Activated CD4-positive, alpha-beta T cell treated with anti-CD3 and anti-CD28 coated beads, Interleukin-2, amount 10 ng/mL, durations not matched to agents 24 days and 14 days (primary cell): Measurements from ENCODE around the gene CACFD1. TPM values are rescaled to one million over a fixed set of nuclear protein-coding genes. Genes with fewer than 3 reads are reported as not detected.

ENCODE experiments used
- DNase-seq: peaks from one replicate; pipeline ENCODE4 v3.0.0; 2022
- H3K27ac Mint-ChIP-seq: one replicate; pipeline ENCODE4 v1.8.0; 2022; ENCODE audit warnings: mild to moderate bottlenecking, mixed read lengths
- H3K27me3 Mint-ChIP-seq: one replicate; pipeline ENCODE4 v1.8.0; 2022; ENCODE audit warnings: mixed read lengths
- H3K36me3 Mint-ChIP-seq: one replicate; pipeline ENCODE4 v1.8.0; 2022; ENCODE audit warnings: low read depth, mild to moderate bottlenecking, mixed read lengths
- H3K4me1 Mint-ChIP-seq: one replicate; pipeline ENCODE4 v1.8.0; 2021; ENCODE audit warnings: mixed read lengths
- H3K4me3 Mint-ChIP-seq: one replicate; pipeline ENCODE4 v1.8.0; 2022; ENCODE audit warnings: mild to moderate bottlenecking, moderate library complexity, mixed read lengths
- H3K9me3 Mint-ChIP-seq: one replicate; pipeline ENCODE4 v1.8.0; 2021; ENCODE audit warnings: mixed read lengths
- intact Hi-C: fragments of 100-400 bp; cut with micrococcal nuclease; formaldehyde crosslinking; loops from one replicate; pipeline ENCODE4 v1.15.1; 2023
- total RNA-seq: library from RNA; stranded (reverse); gene quantifications from 2 replicates; pipeline ENCODE4 v1.2.3, GENCODE V29; 2022

Gene CACFD1
- total RNA-seq, 1 donor from 2014 or later, result 0.70 TPM

DNA sequence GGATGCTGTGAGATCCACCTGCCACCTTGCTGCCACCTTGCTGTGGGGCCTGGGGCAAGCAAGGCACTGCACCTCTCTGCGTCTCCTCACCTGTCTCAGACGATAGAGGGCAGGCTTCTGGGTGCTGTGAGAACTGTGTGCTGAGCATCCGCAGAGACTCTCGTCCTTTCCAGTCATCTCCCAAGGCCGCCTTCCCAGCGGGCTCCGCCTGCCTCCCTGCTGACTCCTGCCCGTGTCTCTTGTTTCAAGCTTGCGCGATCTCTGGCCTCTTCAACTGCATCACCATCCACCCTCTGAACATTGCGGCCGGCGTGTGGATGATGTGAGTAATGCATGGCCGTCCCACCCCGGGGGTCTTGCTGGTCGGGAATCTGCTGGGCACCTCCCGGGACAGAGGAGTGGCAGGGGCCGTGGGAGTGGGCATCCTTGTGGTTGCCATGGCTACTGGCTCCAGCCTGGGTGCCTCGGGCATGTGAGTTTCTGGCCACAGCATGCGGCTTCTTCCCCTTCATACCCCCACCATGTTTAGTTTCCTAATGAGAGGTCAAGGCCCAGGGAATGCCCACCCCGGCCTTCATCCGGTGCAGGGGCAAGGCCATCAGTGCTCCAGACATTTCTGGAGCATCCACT is 3.6 kb downstream of the CACFD1 start:
- Mint-ChIP-seq H3K4me3 (no peak overlapping the region), H3K27ac (no peak overlapping the region), H3K4me1 (peaks cover 6% of the 10 kb centered on the region), H3K36me3 (peaks cover 1% of the 10 kb centered on the region), H3K9me3 (no peaks in the 10 kb centered on the region), H3K27me3 (peaks cover 17% of the 10 kb centered on the region)
- DNase-seq, result no peak
- intact Hi-C loops, result no loop called here

DNA sequence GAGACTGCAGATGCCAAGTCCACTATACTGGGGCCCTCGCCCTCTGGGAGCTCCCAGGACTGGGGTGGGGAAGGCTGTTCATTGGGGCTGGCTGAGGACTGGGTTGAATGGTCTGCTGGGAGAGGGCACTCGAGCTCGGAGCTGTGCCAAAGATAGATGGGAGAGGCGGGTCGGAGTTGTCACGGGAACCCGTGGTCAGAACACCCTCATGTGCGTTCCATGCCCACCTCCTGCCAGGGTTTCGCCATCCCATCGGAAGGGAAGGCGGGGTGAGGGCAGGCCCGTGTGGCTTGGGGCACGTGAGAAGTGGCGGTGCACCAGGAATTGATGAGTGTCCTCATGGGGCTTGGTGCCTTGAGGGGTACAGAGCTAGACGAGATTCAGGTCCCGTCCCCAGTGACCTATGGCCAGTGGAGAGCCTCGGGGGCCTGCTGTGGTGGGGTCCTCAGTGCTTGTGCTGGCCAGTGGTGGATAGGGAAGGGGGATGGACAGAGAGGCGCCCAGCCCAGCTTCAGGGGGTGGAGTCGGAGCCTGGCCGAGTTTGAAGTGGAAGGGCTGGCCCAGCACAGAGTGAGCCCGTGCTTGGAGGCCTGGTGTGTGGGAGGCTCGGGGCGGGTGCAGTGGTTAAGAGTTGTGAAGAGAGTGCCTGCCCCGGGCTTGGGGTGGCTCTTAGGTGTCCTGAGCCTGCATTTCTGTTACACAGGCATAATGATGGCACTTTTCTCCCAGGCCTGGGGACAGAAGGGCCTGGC is 4.3 kb downstream of the CACFD1 start:
- Mint-ChIP-seq H3K4me3 (no peak overlapping the region), H3K36me3 (peaks cover 1% of the 10 kb centered on the region), H3K27me3 (peaks cover 17% of the 10 kb centered on the region), H3K9me3 (no peaks in the 10 kb centered on the region), H3K4me1 (peaks cover 6% of the 10 kb centered on the region), H3K27ac (no peak overlapping the region)
- intact Hi-C loops, result no loop called here
- DNase-seq, result no peak

DNA sequence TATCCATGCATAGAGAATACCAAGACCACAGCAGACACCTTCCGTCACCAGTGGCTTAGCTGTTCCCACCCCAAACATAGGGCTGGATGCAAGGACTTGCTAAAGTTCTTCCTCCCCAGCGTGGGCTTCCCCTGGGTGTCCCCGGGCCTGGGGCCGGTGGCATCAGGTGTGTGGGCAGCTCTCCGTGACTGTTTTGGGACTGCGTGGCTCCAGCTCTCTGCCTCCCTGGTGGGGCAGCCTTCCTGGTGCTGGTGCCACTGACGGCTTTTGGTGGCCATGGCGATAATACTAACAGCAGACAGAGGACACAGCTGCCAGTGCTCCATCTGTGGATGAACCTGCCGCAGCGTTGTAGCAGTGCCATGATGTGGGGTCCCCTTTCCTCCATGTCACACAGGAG is 4.9 kb downstream of the CACFD1 start:
- Mint-ChIP-seq H3K4me3 (no peak overlapping the region), H3K4me1 (peaks cover 3% of the 10 kb centered on the region), H3K36me3 (peaks cover 1% of the 10 kb centered on the region), H3K9me3 (no peaks in the 10 kb centered on the region), H3K27me3 (peaks cover 17% of the 10 kb centered on the region), H3K27ac (no peak overlapping the region)
- intact Hi-C loops, result no loop called here
- DNase-seq, result no peak

DNA sequence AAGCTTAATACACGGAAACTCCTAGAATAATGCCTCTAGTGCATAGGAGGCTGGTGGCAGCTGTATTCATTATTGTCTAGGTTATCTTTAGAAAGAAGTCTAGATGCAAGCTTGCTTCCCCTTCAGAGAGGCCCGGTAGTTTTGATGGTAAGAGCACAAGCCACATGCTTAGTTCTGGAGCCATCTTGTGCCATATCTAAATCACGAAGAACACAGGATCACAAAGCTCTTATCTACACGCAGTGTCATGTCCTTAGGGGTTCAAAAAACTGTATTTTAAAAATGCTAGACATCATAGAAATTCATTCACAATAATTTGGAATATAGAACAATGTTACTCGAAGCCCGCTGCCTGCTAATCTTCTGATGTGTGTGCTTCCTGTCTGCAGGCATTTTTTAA is 6.2 kb downstream of the CACFD1 start:
- DNase-seq, result no peak
- no peak overlapping the region for H3K4me3 Mint-ChIP-seq
- H3K27ac Mint-ChIP-seq, result no peak overlapping the region
- intact Hi-C loops, result no loop called here
- no peaks in the 10 kb centered on the region for H3K9me3 Mint-ChIP-seq
- H3K36me3 Mint-ChIP-seq, result no peaks in the 10 kb centered on the region
- H3K4me1 Mint-ChIP-seq, result no peaks in the 10 kb centered on the region
- peaks cover 10% of the 10 kb centered on the region for H3K27me3 Mint-ChIP-seq

DNA sequence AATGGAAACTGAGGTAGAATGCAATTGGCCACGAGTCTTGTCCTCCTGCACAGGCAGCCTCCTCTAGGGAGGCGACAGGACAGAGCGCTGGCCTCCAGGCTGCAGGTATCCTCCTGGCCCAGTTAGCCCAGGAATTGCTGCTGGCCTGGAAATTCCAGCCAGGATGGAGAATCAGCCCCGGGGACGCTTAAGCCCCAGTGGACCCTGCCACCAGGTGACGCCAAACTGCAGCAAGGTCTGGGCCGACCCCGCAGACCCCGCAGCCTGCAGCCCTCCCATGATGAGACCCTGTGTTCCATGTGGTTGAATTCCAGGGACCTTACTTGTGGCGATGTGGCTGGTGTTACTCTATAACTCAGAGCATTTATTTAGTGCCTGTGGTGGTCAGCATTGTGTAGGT is 7.3 kb downstream of the CACFD1 start:
- H3K4me3 Mint-ChIP-seq, result no peak overlapping the region
- no peaks in the 10 kb centered on the region for H3K36me3 Mint-ChIP-seq
- no peaks in the 10 kb centered on the region for H3K9me3 Mint-ChIP-seq
- no peaks in the 10 kb centered on the region for H3K4me1 Mint-ChIP-seq
- intact Hi-C loops, result no loop called here
- H3K27ac Mint-ChIP-seq, result no peak overlapping the region
- H3K27me3 Mint-ChIP-seq, result peaks cover 2% of the 10 kb centered on the region
- DNase-seq, result no peak

DNA sequence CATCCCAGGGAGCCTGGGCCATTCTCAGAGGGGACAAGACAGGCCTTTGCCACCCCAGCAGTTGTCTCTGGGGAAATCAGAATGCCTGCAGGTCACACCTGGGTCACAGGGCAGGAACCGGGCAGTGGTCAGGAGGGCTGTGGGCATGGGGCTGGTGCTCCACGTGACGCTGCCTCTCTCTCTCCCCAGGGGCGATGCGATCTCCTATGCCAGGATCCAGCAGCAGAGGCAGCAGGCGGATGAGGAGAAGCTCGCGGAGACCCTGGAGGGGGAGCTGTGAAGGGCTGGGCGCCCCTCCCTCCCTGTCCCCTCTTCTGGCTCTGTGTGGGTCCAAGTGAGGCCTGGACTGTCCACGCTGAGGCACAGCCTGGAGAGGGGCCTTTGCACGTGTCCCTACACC is 8.6 kb downstream of the CACFD1 start:
- Mint-ChIP-seq H3K9me3 (no peaks in the 10 kb centered on the region), H3K36me3 (no peaks in the 10 kb centered on the region), H3K4me1 (no peaks in the 10 kb centered on the region), H3K27me3 (peaks cover 2% of the 10 kb centered on the region), H3K27ac (no peak overlapping the region), H3K4me3 (no peak overlapping the region)
- intact Hi-C loops, result no loop called here
- DNase-seq, result no peak

DNA sequence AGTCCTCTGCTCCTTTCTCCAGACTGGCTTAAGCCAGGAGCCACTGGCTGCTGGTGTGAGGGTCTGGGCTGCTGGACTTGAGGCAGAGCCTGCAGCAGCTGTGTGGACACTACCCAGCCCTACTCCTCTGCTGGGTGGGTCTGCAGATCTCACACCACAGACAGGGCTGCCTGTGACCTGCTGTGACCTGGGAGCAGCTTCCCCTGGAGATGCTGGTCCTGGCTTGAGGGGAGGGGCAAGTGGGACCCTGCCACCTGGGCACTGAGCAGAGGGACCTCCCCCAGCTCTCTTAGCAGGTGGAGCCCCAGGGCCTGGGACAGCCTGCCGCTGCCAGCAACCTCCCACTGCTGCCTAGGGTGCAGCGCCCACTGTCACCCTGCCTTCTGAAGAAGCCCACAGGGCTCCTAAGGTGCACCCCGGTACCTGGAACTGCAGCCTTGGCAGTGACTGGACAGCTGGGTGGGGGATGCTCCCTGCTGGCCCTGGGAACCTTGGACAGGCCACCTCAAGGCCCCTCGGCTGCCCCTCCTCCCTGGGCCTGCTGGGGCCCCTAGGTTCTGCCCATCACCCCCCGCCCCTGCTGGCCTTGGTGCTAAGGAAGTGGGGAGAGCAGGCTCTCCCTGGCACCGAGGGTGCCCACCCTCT is 9.1 kb downstream of the CACFD1 start:
- Mint-ChIP-seq H3K27ac (no peak overlapping the region), H3K36me3 (no peaks in the 10 kb centered on the region), H3K4me3 (no peak overlapping the region), H3K27me3 (peaks cover 2% of the 10 kb centered on the region), H3K4me1 (no peaks in the 10 kb centered on the region), H3K9me3 (no peaks in the 10 kb centered on the region)
- no peak for DNase-seq
- intact Hi-C loops, result no loop called here

DNA sequence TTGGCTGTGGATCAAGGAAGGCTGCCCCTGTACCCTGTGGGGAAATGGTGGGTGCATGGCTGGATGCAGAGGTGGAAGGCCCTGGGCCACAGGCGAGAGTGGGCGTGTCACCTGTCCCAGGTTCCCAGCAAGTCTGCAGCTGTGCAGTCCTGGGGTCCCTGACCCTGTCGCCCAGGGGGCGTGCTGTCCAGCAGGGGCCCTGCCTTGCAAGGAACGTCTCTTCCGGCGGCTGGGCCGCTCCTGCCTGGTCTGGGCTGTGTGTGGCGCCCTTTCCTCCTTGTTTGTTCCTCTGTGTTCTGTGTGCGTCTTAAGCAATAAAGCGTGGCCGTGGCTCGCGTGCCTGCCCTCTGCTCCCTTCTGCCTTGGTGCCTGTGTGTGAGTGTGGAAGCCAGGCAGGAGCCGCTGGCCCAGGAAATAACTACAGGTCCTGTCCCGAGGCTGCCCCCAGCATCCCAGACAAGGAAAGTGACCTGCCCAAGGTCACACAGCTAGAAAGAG is 10.7 kb downstream of the CACFD1 start:
- intact Hi-C loops, result no loop called here

DNA sequence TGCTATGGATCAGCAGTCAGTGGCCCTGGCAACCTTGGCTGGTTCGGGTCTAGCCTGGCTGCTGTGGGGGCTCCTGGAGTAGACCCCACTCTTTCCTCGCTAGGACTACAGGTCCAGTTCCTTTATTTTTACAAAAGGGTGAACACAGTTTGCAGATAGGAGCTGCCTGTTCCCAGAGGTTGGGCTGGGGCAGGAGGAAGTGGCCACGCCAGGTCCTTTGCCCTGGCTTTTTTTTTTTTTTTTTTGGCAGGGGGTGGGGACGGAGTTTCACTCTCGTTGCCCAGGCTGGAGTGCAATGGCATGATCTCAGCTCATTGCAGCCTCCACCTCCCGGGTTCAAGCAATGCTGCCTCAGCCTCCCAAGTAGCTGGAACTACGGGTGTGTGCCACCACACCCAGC is 11.2 kb downstream of the CACFD1 start:
- intact Hi-C loops, result no loop called here
- Mint-ChIP-seq H3K9me3 (no peaks in the 10 kb centered on the region), H3K36me3 (no peaks in the 10 kb centered on the region), H3K4me1 (no peaks in the 10 kb centered on the region), H3K27me3 (no peaks in the 10 kb centered on the region), H3K27ac (no peak overlapping the region), H3K4me3 (no peak overlapping the region)
- DNase-seq, result no peak

More for the DNA sequence above, 10.7 kb downstream of the CACFD1 start:
- no peaks in the 10 kb centered on the region for H3K9me3 Mint-ChIP-seq
- H3K36me3 Mint-ChIP-seq, result no peaks in the 10 kb centered on the region
- H3K4me1 Mint-ChIP-seq, result no peaks in the 10 kb centered on the region
- no peak overlapping the region for H3K27ac Mint-ChIP-seq
- no peak overlapping the region for H3K4me3 Mint-ChIP-seq
- H3K27me3 Mint-ChIP-seq, result peaks cover 2% of the 10 kb centered on the region
- DNase-seq, result no peak

DNA sequence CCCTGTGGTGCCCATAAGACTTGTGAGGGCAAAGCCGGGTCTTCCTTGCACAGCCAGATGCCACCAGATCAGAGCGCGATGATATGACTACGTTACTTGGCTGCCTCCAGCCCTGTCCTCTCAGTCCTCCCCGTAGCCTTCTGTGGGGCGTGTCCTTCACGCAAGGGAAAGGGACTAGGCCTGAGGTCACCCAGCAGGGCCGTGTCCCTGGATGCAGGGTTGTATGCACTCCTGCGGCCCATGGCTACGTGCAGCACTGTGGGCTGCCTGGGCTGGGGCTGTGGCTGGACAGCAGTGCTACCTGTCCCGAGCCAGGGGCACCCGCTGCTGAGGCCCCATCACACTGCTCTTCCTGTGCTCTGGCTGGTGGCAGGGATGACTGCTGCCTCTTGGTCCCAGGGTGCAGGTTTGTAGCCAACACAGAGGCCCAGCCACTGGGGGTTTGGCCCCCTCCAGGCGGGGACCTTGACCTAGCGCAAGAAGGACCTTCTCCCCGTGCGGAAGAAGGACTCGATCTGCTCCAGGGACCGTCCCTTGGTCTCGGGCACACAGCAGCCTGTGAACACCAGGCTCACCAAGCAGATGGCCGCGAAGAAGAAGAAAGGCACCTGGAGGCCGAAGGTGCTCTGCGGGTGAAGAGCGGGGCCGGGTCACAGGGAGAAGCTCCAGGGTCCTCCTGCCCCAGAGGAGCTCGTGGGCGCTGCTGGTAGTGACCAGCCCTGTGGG is 11.9 kb downstream of the CACFD1 start:
- DNase-seq, result no peak
- H3K4me1 Mint-ChIP-seq, result no peaks in the 10 kb centered on the region
- H3K27ac Mint-ChIP-seq, result no peak overlapping the region
- no peaks in the 10 kb centered on the region for H3K36me3 Mint-ChIP-seq
- intact Hi-C loops, result no loop called here
- H3K4me3 Mint-ChIP-seq, result no peak overlapping the region
- no peaks in the 10 kb centered on the region for H3K27me3 Mint-ChIP-seq
- H3K9me3 Mint-ChIP-seq, result no peaks in the 10 kb centered on the region

DNA sequence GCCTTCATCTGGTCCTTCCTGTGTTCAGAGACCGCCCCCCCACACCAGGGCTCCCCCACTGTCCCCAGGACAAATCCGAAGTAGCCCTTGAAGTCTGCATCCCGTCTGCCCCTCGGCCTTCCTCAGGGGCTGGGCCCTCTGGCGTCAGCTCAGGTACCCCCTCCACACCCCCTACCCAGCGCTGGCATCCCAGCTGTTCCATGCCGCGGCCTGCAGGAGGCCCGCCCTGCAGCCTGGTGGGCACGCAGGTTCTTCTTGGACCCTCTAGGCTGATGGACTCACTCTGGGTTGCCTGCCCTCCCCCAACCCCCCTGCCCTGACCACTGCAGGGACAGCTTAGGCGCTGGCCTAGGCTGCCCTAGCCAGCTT is 12.5 kb downstream of the CACFD1 start:
- Mint-ChIP-seq H3K27me3 (no peaks in the 10 kb centered on the region), H3K36me3 (no peaks in the 10 kb centered on the region), H3K4me1 (no peaks in the 10 kb centered on the region), H3K9me3 (no peaks in the 10 kb centered on the region), H3K4me3 (no peak overlapping the region), H3K27ac (no peak overlapping the region)
- intact Hi-C loops, result no loop called here
- DNase-seq, result no peak

DNA sequence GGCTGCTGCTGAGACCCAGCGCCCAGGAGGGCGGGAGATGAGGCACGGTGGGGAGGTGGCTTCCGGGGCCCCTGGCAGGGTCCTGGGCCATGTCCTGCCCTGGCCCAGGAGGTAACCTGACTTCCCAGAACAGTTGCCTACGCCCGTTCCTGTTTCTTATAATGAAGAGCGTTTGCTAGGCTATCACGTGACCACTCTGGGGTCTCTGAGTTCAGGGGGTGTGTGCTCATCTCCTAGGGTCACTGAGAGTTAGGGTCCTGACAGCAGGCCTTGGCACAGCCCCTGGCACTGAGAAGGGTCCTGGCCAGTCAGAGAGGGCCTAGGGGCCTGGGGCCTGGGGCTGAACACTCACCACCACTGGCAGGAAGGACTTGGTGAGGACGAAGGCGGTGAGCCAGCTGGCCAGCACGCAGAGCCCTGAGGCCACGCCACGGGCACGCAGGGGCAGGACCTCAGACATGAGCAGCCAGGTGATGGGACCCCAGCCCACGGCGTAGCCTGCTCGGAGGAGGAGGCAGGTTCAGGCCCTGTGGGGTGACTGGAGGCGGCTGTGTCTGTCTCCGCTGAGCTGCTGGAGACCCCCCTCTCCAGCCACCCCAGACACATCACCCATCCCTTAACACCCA is 13.1 kb downstream of the CACFD1 start:
- Mint-ChIP-seq H3K27me3 (no peaks in the 10 kb centered on the region), H3K4me3 (no peak overlapping the region), H3K9me3 (no peaks in the 10 kb centered on the region), H3K27ac (no peak overlapping the region), H3K36me3 (no peaks in the 10 kb centered on the region), H3K4me1 (no peaks in the 10 kb centered on the region)
- no peak for DNase-seq
- intact Hi-C loops, result no loop called here

DNA sequence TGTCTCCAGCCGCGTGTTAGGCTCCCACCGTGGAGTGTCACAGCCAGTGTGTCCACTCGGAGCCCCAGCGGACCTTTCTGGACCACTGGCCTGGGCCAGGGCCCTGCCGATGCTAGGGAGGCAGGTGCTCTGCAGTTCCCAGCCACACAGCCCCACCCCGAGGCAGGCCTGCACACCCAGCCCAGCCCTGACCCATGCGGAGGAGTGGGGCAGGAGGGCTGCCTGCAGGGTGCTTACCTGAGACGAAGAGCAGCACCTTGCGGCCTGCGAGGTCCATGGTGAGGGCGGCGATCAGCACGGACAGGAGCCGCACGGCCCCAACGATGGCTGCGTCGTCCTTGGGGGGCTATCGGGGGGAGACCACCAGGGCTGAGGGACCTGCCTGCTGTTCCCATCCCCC is 14.0 kb downstream of the CACFD1 start:
- H3K36me3 Mint-ChIP-seq, result no peaks in the 10 kb centered on the region
- intact Hi-C loops, result no loop called here
- no peaks in the 10 kb centered on the region for H3K4me1 Mint-ChIP-seq
- H3K27ac Mint-ChIP-seq, result no peak overlapping the region
- no peaks in the 10 kb centered on the region for H3K27me3 Mint-ChIP-seq
- no peak for DNase-seq
- H3K4me3 Mint-ChIP-seq, result no peak overlapping the region
- H3K9me3 Mint-ChIP-seq, result no peaks in the 10 kb centered on the region
